Urothelium cell line (cell line): ENCODE data around the gene RNLS.

ENCODE experiments used
- DNase-seq: peaks from one replicate; pipeline ENCODE4 v3.0.0; 2011; ENCODE audit warnings: low spot score, mixed read lengths
- FAIRE-seq: peaks from 2 replicates; lab custom pipeline; 2011; peaks lifted over from hg19 to GRCh38; lab: Jason Lieb, UNC

The RNLS gene

DNA sequence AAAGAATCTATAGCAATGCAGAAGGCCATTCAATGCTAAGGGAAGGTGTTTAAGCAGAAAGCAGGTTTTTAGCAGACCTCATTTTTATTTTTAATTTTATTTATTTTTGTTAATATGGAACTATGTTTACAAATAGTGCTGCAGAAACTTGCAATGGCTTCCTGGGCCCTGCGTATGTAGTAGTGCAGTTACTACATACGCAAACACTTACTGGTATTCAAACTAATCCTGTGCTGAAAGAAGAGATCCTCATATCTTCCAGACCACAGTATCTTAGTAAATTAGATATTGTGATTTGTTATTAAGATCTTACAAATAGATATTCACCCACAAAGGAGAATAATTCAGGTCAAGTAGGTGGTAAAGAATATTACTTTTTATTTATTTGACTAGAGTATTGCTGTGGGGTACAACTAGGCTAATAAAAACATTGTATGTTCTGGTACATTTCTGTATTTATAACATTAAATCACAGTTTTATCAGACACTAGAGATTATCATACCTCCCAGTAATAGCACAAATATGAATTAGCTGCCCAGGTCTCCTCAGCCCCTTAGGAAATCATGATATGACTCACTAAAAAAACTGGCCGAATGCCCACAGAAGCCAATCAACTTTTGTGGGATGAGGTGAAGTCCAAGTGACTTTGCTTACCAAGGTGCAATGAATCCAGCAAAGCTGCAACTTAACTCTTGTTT, 57.6 kb downstream of the RNLS start:
- FAIRE-seq (no peak), DNase-seq (peak; percentile 55)

DNA sequence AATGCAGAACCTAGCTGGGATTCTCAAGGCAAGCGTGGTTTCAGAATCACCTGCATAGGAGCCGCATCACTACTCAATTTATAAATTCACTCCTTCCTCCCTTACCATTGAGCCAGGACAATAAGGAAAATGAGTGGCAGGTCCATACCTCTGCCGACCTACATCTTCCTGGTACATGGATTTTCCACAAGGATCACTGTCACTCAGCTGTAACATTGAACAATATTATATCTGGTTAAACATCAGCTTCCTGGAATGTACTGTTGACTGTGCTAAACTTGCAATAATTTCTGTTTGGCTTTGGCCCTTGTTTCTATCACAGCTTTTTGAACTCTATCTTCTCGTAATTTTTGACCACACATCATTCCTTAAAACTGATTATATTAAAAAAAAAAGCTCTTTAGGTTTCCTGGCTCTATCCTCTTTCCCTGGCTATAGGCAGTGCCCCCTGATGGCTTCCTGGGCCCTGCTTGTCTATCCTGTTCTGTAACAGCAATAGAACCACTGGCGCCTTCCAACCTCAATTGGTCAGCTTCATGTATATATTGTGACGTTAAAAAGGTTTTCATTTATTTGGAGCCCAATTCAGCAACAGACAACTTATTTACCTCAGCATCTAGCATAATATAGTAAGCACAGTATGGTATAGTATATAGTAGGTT, 59.2 kb downstream of the RNLS start:
- FAIRE-seq, result no peak
- DNase-seq, result no peak

GRCh38 chr10:88522715-88523114, 60.4 kb downstream of the RNLS start:
- no peak for FAIRE-seq
- no peak for DNase-seq

GRCh38 chr10:88521791-88522190, 61.3 kb downstream of the RNLS start:
- DNase-seq (no peak), FAIRE-seq (no peak)

- FAIRE-seq, result no peak
These were observed 67.9 kb downstream of the RNLS start for GRCh38 chr10:88515235-88515634.

GRCh38 chr10:88512599-88512998, 70.5 kb downstream of the RNLS start:
- FAIRE-seq (peak; percentile 58), DNase-seq (no peak)

More at GRCh38 chr10:88515235-88515634, 67.9 kb downstream of the RNLS start:
- no peak for DNase-seq

- DNase-seq, result no peak
- FAIRE-seq, result no peak
These were observed 74.3 kb downstream of the RNLS start for GRCh38 chr10:88508796-88509195.

DNA sequence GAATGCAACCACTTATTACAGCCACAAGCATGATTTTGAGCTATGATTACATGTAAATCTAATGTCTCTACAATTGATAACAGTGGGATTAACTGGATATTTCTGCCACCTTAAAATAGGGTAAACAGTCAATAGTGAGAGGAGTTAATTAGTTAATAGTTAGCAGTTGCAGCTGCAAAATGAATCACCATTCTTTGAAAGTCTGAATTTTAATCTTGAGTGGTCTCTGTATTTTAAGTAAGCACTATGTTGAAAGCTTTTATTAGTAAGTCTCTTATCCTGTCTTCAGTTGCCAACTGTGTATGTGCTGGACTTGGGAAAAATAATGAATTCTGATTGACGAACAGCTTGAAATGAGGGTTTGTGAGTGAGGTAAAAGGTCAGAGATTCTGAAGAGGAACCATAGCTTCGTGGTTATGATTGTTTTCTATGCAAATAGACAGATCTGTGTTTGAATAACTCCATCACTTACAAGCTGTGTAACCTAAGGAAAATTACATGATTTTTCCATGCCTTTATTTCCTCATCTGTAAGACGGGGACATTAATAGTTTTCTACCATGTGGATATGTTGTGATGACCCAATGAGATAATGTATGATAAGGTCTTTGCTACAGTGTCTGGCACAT, 75.2 kb downstream of the RNLS start:
- FAIRE-seq, result no peak
- no peak for DNase-seq

DNA sequence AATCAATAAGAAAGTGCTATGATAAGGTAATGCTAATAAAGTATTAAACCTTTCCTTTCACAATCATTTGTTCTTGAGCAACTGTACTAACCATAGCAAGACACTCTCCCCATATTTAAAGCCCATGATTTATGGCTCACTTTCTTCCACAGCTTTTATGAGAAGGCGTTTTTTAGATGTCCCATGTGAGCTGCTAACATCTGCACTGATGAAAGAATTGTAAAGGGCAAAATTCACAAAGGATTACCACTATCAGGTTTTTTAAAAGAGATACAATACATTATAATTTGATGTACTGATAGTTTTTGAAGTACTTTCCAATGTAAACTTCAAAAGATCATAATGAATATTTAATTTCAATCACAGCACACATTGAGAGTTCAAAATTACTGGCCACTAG, 75.7 kb downstream of the RNLS start:
- DNase-seq, result no peak
- FAIRE-seq, result no peak

DNA sequence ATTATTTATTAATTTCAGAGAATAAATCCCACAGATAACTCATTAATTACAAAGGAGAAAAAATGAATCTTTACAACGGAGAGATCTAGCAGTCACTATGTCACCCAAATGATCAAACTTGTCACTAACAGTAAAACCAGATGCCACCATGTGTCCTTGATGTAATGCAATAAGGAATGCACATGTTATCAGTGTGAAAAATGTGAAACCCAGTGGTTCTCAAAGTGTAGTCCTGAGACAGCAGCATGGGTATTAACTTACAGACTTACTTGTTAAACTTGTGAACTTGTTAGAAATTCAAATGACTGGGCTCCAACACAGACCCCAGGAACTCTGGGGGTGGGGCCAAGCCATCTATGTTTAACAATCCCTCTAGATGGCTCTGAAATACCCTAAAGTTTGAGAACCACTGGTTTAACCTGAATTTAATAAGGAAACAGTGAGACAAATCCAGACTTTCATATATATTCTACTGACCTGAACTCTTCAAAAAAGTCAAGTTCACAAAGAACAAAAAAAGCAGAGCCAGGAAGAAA, 77.4 kb downstream of the RNLS start:
- FAIRE-seq, result no peak
- DNase-seq, result no peak

GRCh38 chr10:88505265-88505664, 77.9 kb downstream of the RNLS start:
- no peak for FAIRE-seq
- no peak for DNase-seq

DNA sequence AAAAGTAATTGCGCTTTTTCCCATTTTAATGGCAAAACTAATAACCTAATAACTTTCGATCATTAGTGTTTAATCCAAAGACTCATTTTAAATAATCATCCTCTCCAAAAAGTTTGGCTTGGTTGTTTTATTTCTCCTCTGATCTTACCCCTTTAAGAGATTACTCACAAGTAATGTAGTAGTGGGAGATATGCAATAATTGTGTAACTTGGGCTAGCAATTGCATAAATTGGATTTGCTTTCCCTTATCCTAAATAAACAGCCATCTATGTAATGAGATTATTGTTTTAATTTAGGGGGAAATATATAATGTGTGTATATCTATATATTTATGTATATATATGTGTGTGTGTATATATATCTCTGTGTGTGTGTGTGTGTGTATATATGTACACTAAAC, 82.5 kb downstream of the RNLS start:
- FAIRE-seq (no peak), DNase-seq (no peak)

DNA sequence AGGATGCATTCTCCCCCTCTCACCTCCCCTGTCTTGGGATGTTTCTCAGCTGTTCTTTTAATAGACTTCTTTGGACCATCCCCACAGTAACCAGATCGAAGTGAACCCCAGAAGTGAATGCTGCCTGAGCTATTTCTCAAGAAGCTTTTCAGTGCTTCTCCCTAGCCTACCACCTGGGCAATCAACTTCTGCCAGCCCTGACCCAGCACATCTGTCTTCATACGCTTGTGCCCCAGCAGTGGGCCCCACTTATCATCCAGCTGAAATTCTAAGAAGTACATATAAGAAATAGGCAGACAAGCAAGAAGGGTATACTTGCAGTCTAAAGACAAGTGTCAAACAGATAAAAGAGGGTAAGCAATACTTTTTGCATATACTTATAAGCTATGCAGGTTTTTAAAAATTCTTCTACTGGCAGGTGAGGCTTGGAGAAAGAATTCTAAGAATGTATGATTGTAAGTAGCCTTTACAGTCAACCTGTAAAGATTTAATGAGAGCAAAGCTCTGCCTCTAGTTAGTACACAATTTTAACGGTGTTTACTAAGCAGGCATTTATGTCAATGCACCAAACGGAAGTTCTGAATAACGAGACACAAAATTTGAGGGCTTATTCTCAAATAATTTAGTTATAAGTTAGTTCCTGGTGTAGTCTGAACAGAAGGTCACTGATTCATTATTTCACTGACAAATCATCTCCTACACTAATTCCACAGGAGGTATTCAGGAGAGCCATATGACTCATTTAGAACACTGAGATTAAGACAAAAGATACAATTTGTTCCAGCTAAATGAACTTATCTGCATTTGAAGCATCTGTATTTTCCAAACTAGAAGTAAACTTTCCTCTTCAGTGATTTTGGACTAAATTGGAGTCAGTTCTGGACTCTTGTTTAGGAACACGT, 83.3 kb downstream of the RNLS start:
- no peak for DNase-seq
- FAIRE-seq, result no peak

DNA sequence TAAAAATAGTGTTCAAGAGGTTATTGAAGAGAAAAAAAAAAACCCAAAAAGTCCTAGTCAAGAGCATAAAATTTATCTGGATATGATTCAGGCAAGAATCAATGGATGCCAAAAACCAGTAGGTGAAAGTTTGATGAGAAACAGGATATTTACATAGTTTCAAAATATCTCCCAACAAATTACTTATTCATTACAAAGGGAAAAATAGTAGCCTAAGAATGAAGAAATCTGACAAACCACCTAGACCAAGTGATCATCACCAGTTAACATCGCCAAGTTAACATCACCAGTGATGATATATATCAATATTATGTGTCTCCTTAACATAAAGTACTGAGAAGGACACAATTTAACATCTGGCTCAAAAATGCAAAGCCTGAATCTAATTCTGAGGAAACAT, 85.2 kb downstream of the RNLS start:
- no peak for FAIRE-seq
- DNase-seq, result no peak

DNA sequence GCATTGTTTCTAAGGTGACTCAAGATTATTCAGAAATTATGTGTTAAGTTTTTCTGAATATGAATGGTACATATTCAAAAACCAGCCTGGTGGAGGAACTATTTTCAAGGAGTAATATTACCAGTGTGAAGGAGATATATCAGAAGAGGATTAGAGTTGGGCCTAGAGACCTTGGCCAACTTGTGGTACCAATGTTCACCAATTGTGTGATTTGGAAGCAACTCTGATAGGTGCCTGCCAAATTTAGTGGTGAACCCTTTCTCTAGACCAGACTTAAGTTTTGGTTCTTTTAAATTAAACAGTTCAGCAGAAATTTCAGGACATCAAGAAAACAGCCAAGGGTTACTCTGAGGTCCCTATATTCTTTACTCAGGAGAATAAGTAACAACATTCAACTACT, 88.6 kb downstream of the RNLS start:
- no peak for DNase-seq
- no peak for FAIRE-seq

DNA sequence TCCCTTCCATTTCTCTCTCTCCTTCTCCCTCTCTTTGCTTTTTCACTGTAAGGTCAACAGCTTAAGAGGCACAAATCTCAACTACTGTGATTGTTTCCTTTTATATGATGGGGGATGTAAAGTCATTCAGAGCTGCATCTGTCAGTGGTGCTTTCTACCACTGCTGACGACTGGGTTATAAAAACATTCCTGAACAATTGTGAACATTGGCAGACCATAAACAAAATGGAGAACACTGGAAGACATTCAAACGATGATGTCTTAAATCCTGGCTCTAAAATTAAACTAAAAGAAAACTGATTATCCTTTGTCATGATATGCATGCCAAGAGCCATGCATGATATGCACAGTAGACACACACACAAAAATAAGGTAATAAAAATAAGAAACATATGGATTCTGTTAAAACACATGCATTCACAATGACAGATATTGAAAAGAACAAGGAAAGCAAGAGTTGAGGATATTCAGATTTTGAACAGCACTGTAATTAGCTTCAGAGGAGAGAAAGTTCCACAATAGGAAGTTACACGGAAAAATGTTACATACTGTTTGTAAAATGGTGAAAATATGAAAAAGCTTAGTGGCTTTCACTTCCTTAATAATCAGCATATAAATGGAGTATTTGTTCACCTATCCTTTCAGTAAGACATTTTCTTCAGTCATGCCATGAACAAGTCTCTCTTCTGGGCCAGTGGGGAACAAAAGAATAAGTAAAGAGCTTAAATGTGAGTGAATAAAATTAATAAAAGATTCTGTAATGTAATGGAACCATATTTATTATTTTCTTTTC, 89.2 kb downstream of the RNLS start:
- no peak for DNase-seq
- no peak for FAIRE-seq

GRCh38 chr10:88491314-88491713, 91.8 kb downstream of the RNLS start:
- no peak for FAIRE-seq
- no peak for DNase-seq

GRCh38 chr10:88490231-88490980, 92.7 kb downstream of the RNLS start:
- FAIRE-seq (no peak), DNase-seq (no peak)

DNA sequence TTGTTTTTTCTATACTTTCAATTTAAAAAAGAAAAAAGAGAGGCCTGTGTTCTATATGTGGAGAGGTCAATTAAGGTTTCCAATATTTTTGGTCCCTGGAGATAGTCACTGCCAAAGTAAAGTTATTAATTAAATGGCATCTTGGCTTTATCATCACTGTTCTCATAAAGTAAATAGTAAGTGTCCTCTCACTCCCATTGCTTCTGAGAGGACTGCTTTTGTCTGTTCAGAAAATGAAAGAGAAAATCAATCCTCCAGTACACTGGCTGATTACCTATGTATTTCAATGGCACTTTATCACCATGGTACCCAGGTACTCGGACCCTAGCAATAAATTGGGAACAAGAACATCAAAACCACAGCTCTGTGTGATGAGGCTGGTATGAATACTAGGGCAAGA, 94.0 kb downstream of the RNLS start:
- DNase-seq (no peak), FAIRE-seq (no peak)
